ENCODE data around the gene C2CD3. TPM values are rescaled to one million over a fixed set of nuclear protein-coding genes. Genes with fewer than 3 reads are reported as not detected.

The C2CD3 gene
- total RNA-seq, 4 donors from 2014 or later: 16.8 to 50.3 (median 29.0) TPM

DNA sequence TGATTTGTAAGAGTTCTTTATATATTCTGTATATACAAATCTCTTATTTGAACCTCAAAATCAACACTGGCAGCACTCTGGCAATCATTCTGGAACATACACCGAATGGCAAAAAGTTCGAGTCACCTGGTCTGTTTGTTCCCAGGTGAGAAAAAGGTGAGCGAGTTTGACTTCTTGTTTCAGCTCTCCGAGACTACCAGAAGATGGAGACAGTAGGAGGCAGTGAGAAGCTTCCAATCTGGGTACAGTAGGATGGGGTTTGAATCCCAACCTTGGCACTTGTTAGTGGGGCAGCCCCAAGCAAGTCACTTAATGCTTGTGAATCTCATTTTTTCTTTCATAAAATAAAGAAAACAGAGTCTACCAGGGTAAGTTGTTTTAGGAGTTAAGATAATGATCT lies 76.4 kb downstream of the C2CD3 start:
- TF ChIP-seq, protein P1, sequence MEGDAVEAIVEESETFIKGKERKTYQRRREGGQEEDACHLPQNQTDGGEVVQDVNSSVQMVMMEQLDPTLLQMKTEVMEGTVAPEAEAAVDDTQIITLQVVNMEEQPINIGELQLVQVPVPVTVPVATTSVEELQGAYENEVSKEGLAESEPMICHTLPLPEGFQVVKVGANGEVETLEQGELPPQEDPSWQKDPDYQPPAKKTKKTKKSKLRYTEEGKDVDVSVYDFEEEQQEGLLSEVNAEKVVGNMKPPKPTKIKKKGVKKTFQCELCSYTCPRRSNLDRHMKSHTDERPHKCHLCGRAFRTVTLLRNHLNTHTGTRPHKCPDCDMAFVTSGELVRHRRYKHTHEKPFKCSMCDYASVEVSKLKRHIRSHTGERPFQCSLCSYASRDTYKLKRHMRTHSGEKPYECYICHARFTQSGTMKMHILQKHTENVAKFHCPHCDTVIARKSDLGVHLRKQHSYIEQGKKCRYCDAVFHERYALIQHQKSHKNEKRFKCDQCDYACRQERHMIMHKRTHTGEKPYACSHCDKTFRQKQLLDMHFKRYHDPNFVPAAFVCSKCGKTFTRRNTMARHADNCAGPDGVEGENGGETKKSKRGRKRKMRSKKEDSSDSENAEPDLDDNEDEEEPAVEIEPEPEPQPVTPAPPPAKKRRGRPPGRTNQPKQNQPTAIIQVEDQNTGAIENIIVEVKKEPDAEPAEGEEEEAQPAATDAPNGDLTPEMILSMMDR (IDR thresholded peaks at IDR 0.05): no peak
- TF ChIP-seq POLR2A (IDR thresholded peaks at IDR 0.05): no peak
- Histone ChIP-seq H3K4me1 (no peaks in the 10 kb centered on the region), H3K27me3 (no peaks in the 10 kb centered on the region), H3K4me3 (no peak overlapping the region), H3K27ac (no peak overlapping the region), H3K36me3 (peaks cover 0 to 38% (median 0%) of the 10 kb centered on the region in 3 donors), H3K9me3 (no peaks in the 10 kb centered on the region)
- DNase-seq: no peak

- no peaks in the 10 kb centered on the region for H3K27me3 ChIP-seq
- no peak for TF ChIP-seq POLR2A (IDR thresholded peaks at IDR 0.05)
- TF ChIP-seq, protein P1 (IDR thresholded peaks at IDR 0.05): no peak
- no peak for DNase-seq
- no peak overlapping the region for H3K27ac ChIP-seq
- no peaks in the 10 kb centered on the region for H3K9me3 ChIP-seq
- H3K36me3 ChIP-seq: peaks cover 0 to 53% (median 0%) of the 10 kb centered on the region in 3 donors
- H3K4me3 ChIP-seq: no peak overlapping the region
- H3K4me1 ChIP-seq: no peaks in the 10 kb centered on the region
These were observed 78.4 kb downstream of the C2CD3 start for GRCh38 chr11:74092425-74092824.

DNA sequence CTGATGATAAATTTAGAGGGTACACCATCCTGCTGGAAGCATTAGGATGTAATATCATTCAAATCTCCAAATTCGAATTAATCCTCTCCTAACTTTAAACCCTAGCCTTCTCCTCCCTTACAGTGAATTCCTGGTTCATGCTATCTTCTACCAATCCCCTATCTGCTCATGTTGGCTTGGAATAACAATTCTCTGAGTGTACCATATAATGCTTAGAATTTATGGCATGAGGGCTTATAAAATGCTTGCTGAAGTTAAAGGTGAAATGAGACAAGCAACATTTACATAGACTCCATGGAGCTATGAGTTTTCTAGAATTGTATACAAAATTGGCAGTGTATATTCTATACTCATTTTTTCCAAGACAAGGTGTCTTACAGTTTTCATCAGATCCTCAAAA lies 79.3 kb downstream of the C2CD3 start:
- TF ChIP-seq, protein P1 (IDR thresholded peaks at IDR 0.05): no peak
- no peak for TF ChIP-seq POLR2A (IDR thresholded peaks at IDR 0.05)
- DNase-seq: no peak
- Histone ChIP-seq H3K4me3 (no peak overlapping the region), H3K4me1 (no peaks in the 10 kb centered on the region), H3K9me3 (no peaks in the 10 kb centered on the region), H3K36me3 (peaks cover 0 to 61% (median 0%) of the 10 kb centered on the region in 3 donors), H3K27me3 (no peaks in the 10 kb centered on the region), H3K27ac (no peak overlapping the region)

DNA sequence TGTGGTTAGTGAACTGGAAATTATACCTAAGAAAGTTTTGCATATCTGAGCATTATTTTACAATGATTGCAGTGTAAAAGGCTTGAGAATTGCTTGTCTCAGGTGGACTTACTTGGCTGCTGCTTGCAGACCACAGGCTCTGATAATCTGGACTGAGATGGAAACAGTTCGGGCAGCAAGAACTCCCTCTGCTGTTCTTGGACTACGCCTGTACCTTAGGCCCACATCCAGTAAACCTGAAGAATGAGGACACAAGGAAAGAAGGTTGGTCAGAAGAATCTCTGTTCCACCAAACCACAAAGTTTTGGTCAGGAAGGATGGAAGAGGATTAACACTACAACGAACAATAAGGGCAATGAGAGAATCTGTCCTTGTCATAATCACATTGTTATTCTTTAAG lies 80.1 kb downstream of the C2CD3 start:
- no peak overlapping the region for H3K4me3 ChIP-seq
- no peak for TF ChIP-seq POLR2A (IDR thresholded peaks at IDR 0.05)
- TF ChIP-seq, protein P1 (IDR thresholded peaks at IDR 0.05): peak in 4 of 6 experiments; percentile 11 to 19 (median 15)
- no peak for DNase-seq
- H3K27ac ChIP-seq: no peak overlapping the region
- no peaks in the 10 kb centered on the region for H3K4me1 ChIP-seq
- H3K36me3 ChIP-seq: peaks cover 0 to 69% (median 0%) of the 10 kb centered on the region in 3 donors
- H3K9me3 ChIP-seq: no peaks in the 10 kb centered on the region
- no peaks in the 10 kb centered on the region for H3K27me3 ChIP-seq

GRCh38 chr11:74086242-74086884 lies 84.4 kb downstream of the C2CD3 start:
- DNase-seq: no peak
- no peak overlapping the region for H3K4me3 ChIP-seq
- no peak overlapping the region for H3K27ac ChIP-seq
- TF ChIP-seq, protein P1 (IDR thresholded peaks at IDR 0.05): no peak
- no peaks in the 10 kb centered on the region for H3K9me3 ChIP-seq
- peaks cover 0 to 63% (median 0%) of the 10 kb centered on the region in 3 donors for H3K36me3 ChIP-seq
- H3K4me1 ChIP-seq: no peaks in the 10 kb centered on the region
- H3K27me3 ChIP-seq: no peaks in the 10 kb centered on the region
